Panc1 (cell line): ENCODE measurements around the gene TDRD1. TPM values are rescaled to one million over a fixed set of nuclear protein-coding genes. Genes with fewer than 3 reads are reported as not detected.

ENCODE experiments used
- ATAC-seq: fragments of 200-7000 bp; cut with Tn5 transposase; 2 replicates; pipeline ENCODE4 v1.9.1; 2020; ENCODE audit warnings: mild to moderate bottlenecking, moderate library complexity
- BruUV-seq: library from RNA; stranded (reverse); fragments of 400-500 nt; replicated peaks from 2 replicates; lab custom pipeline; 2021; lab: Mats Ljungman, UMichigan
- CTCF ChIA-PET: fragments of 300-600 bp; sonication (Branson Sonifier 250); formaldehyde crosslinking; loops from one replicate; lab custom pipeline; 2022; ENCODE audit warnings: antibody characterized with exemption; lab: Charles Lee
- POLR2A ChIA-PET: fragments of 300-600 bp; sonication (Branson Sonifier 250); formaldehyde crosslinking; loops from one replicate; lab custom pipeline; 2022; ENCODE audit warnings: antibody characterized with exemption; lab: Charles Lee
- DNase-seq: peaks from one replicate; pipeline ENCODE4 v3.0.0-alpha.2; 2010; ENCODE audit warnings: low read depth, low spot score
- H3K27ac ChIP-seq: 2 replicates; pipeline ENCODE4 v1.5.1; 2011; ENCODE audit warnings: mild to moderate bottlenecking, low read length, inconsistent platforms
- H3K27me3 ChIP-seq: fragments of 200-500 bp; sonication (Bioruptor generic); 2 replicates; pipeline ENCODE4 v1.6.0; 2014; ENCODE audit warnings: low read length, inconsistent platforms; ENCODE audit not compliant: control insufficient read depth, insufficient read depth
- H3K36me3 ChIP-seq: fragments of 200-500 bp; sonication (Bioruptor generic); 2 replicates; pipeline ENCODE4 v1.5.1; 2014; ENCODE audit warnings: inconsistent platforms, mild to moderate bottlenecking, low read length, moderate library complexity; ENCODE audit not compliant: control insufficient read depth, insufficient read depth
- H3K4me1 ChIP-seq: 2 replicates; pipeline ENCODE4 v1.5.1; 2011; ENCODE audit warnings: inconsistent platforms, mild to moderate bottlenecking, low read length, moderate library complexity; ENCODE audit not compliant: control insufficient read depth, insufficient read depth
- H3K4me3 ChIP-seq, 2 experiments: 2 replicates each; pipeline ENCODE4 v1.5.1; 2011 to 2012; ENCODE audit warnings: low read depth in 2 of 2, low read length in 2 of 2, mild to moderate bottlenecking in 2 of 2, inconsistent platforms in 1 of 2, moderate library complexity in 1 of 2
- H3K9me3 ChIP-seq: fragments of 200-500 bp; sonication (Bioruptor generic); 2 replicates; pipeline ENCODE4 v1.5.1; 2014; ENCODE audit warnings: low read depth, mild to moderate bottlenecking, inconsistent platforms, low read length, moderate library complexity; ENCODE audit not compliant: control insufficient read depth, insufficient read depth
- CTCF ChIP-seq: fragments of 450-650 bp; IDR thresholded peaks from 2 replicates; pipeline ENCODE4 v1.5.1; 2017; ENCODE audit warnings: mild to moderate bottlenecking
- POLR2AphosphoS5 ChIP-seq: IDR thresholded peaks from 2 replicates; pipeline ENCODE4 v1.6.1; 2012; ENCODE audit warnings: mild to moderate bottlenecking, low read depth, low read length, moderate library complexity
- REST ChIP-seq, 2 experiments: IDR thresholded peaks; 2 replicates each; pipeline ENCODE4 v1.6.1; 2011 to 2012; ENCODE audit warnings: low read depth in 2 of 2, control low read depth in 1 of 2, low read length in 1 of 2, mild to moderate bottlenecking in 1 of 2, moderate library complexity in 1 of 2; ENCODE audit not compliant: insufficient read depth in 1 of 2
- SIN3A ChIP-seq: IDR thresholded peaks from 2 replicates; pipeline ENCODE4 v1.6.1; 2012; ENCODE audit warnings: low read depth, mild to moderate bottlenecking, low read length, moderate library complexity, borderline replicate concordance; ENCODE audit not compliant: insufficient read depth
- TCF7L2 ChIP-seq: IDR thresholded peaks from 2 replicates; pipeline ENCODE4 v1.6.1; 2011; ENCODE audit warnings: mild to moderate bottlenecking, low read depth, low read length, inconsistent platforms
- in situ Hi-C: cut with HindIII; loops from 2 replicates; pipeline ENCODE4 v1.10.0; 2016; ENCODE audit warnings: low sequenced_read_pairs, low pct_unique_long_range_greater_than_20kb
- intact Hi-C: fragments of 100-400 bp; cut with micrococcal nuclease; formaldehyde crosslinking; loops from one replicate; pipeline ENCODE4 v1.10.0; 2022; ENCODE audit not compliant: unreplicated experiment
- total RNA-seq: library from RNA; stranded (reverse); gene quantifications from one replicate; pipeline ENCODE4 v1.2.1, GENCODE V29; 2021; ENCODE audit not compliant: unreplicated experiment

TDRD1 gene
- total RNA-seq, 1 experiment from 2014 or later = not detected

DNA sequence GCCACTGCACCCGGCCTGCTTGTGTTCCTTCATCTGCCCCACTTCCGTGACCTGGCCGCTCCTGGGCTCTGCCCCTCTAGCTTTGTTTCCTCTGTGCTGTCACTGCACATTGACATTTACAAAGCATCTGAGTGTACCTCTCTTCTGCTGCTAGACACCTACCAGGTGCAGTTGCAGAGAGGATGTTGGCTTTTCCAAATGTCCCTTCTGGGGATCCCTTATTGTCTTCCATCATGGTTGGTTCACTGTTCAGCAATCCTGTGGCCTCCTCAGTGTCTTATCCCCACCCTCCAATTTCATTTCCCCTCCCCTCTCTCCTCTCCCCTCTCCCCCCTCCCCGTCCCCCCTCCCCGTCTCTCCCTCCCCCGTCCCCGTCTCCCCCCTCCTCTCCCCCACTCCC lies 73.7 kb downstream of the TDRD1 start:
- 0 out of 2 replicates have a peak, but pooled peaks have one; percentile 19 for ATAC-seq
- in situ Hi-C loops = no loop called here
- TF ChIP-seq TCF7L2 (no peak), SIN3A (no peak), CTCF (no peak), POLR2AphosphoS5 (no peak)

DNA sequence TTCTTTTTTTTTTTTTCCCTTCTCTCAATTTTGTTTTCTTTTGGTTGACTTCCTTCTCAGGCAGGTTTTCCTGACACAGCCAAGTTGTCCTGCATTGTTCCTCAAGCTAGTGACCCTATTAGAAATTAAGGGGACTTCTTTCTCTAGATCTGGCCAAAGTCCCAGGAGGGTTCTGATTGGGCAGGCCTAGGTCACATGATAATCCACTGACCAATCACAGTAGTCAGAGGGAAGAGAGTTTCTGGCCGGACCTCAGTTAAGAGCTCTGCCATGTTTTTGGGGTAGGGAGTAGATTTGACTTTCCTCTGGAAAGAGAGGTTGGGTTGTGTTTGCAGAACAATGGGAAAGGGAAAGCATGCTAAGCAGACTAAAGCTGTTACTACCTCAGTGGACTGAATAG lies 76.1 kb downstream of the TDRD1 start:
- CTCF ChIA-PET = no interaction called here
- TF ChIP-seq TCF7L2 (no peak), SIN3A (no peak), CTCF (no peak), REST (IDR thresholded peaks at IDR 0.05; ENCODE audit: insufficient read depth in 1 of 2, low read depth in 2 of 2, low read length in 1 of 2) (no peak), POLR2AphosphoS5 (no peak)
- Histone ChIP-seq H3K27me3 (no peaks in the 10 kb centered on the region), H3K27ac (no peak overlapping the region), H3K36me3 (no peaks in the 10 kb centered on the region), H3K4me3 (no peak overlapping the region), H3K4me1 (no peaks in the 10 kb centered on the region), H3K9me3 (no peaks in the 10 kb centered on the region)
- no peak for DNase-seq
- no TSS peak for BruUV-seq
- ATAC-seq = no peak
- in situ Hi-C loops (no loop called here), intact Hi-C loops (no loop called here)
- POLR2A ChIA-PET = no interaction called here

More for the DNA sequence above, 73.7 kb downstream of the TDRD1 start:
- Histone ChIP-seq H3K36me3 (no peaks in the 10 kb centered on the region), H3K27me3 (no peaks in the 10 kb centered on the region), H3K4me1 (no peaks in the 10 kb centered on the region), H3K27ac (no peak overlapping the region), H3K4me3 (no peak overlapping the region), H3K9me3 (no peaks in the 10 kb centered on the region)
- no TSS peak for BruUV-seq
- no peak for DNase-seq
- intact Hi-C loops = no loop called here
- ChIA-PET POLR2A (no interaction called here), CTCF (no interaction called here)
